Measurements from ENCODE around the gene SLC12A2.

The SLC12A2 gene

GRCh38 chr5:128174951-128175350, 91.4 kb downstream of the SLC12A2 start:
- no peak for DNase-seq

- no peak for DNase-seq
These were observed 108.8 kb downstream of the SLC12A2 start for GRCh38 chr5:128192368-128192767.

- no peak for DNase-seq
These were observed 110.3 kb downstream of the SLC12A2 start for GRCh38 chr5:128193665-128194390.

DNA sequence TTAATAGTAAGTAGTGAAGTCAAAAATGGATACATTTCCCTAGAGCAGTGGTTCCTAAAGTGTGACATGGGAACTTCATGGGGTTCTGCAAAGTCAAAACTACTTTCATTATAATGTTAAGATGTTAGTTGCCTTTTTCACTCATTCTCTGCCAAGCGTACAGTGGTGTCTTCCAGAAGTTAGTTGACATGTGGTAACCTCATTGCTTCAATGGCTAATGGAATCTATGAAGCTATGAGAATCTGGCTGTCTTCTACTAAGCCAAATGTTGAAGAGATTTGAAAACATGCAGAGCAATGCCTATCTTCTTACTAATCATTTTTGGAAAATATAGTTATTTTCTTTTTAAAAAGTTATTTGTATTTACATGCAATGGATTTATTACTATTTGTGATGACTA, 111.8 kb downstream of the SLC12A2 start:
- DNase-seq = no peak

DNA sequence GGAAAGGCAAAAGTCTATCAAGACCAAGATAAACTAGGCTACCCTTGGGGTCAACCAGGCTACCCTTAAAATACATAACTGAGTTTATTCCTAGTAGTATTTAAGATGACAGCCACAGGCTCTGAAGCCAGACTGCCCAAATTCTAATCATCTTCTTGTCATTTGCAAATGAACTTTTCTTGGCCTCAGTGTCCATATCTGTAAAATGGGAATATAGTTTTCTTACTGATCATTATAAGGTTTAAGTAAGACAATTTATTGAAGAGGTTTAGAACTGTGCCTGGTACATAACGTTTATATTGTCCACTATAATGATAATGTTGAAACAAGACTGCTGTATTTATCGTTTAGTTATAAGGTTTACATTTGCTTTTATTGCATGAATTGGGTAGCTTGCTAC, 112.5 kb downstream of the SLC12A2 start:
- no peak for DNase-seq

- no peak for DNase-seq
These were observed 113.2 kb downstream of the SLC12A2 start for GRCh38 chr5:128196791-128197190.

DNA sequence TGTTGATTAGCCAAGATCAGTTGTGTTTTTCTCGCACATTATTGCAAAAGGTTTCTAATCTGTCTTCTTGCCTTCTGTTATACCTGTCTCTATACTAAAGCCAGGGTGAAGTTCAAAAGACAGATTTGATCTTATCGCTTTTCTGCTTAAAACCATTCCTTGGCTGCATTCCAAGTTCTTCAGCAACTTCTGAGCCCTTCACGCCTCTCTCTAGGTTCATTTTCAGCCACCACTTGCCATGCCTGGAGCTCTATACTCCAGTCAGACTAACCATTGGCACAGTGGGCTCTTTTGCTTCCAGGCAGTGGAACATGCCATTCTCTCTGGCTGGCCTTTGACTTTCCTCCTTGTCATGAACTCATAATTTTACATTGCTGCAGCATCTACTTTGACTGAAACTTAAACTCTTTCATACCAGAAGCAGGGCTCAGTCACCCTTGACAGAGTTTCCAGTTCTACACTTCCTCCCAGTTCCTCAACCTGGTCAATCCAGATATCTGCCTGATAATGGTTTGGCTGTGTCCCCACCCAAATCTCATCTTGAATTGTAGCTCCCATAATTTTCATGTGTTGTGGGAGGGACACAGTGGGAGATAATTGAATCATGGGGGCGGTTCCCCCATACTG, 114.4 kb downstream of the SLC12A2 start:
- no peak for DNase-seq

- DNase-seq = no peak
These were observed 115.5 kb downstream of the SLC12A2 start for GRCh38 chr5:128199104-128199503.

DNA sequence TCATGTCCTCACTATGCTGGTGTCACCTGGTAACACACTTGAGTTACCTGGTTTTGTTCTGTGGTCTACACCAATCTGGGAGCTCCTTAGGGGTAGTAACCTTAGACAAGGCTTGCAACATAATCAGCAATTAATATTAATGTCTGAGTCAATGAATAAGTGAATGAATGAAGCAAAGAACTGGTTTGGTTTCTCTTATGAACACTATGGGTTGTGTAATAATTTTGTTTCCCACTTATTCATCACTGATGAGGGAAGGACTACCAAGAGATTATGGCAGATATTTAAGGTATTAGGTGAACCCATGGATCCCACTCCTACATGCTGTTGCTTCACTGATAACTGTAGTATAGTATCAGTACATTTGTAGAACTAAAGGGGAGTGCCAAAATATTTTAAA, 116.0 kb downstream of the SLC12A2 start:
- DNase-seq = no peak

GRCh38 chr5:128201065-128201926, 117.7 kb downstream of the SLC12A2 start:
- peak; percentile 52 to 65 for DNase-seq

GRCh38 chr5:128202320-128202719, 118.8 kb downstream of the SLC12A2 start:
- DNase-seq = no peak

DNA sequence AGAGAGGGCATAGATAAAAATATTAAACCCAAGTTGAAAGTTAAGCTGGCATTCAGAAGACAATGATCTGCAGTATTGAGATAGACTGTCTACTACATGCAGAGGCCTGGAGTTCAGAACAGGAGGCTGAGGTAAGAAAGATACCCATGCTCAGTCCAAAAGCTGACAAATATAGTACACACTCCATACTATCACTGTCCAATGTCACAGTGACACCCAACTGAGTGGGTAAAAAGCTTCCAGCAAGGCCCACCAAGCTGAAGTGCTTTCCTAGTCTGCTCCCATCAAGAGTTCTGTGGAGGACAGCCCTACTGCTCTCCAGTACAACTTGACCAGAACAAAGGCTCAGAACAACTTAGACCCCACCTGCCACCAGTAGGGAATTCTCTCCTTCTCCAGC, 124.9 kb downstream of the SLC12A2 start:
- no peak for DNase-seq

- DNase-seq = no peak
These were observed 128.7 kb downstream of the SLC12A2 start for GRCh38 chr5:128212191-128212806.

GRCh38 chr5:128213340-128213739, 129.8 kb downstream of the SLC12A2 start:
- peak; percentile 33 to 64 for DNase-seq

GRCh38 chr5:128213833-128214232, 130.3 kb downstream of the SLC12A2 start:
- DNase-seq = no peak

GRCh38 chr5:128216285-128216684, 132.7 kb downstream of the SLC12A2 start:
- no peak for DNase-seq

GRCh38 chr5:128216860-128217531, 133.4 kb downstream of the SLC12A2 start:
- DNase-seq = peak in 1 of 2 donors; percentile 28

- no peak for DNase-seq
These were observed 137.3 kb downstream of the SLC12A2 start for GRCh38 chr5:128220841-128221240.

DNA sequence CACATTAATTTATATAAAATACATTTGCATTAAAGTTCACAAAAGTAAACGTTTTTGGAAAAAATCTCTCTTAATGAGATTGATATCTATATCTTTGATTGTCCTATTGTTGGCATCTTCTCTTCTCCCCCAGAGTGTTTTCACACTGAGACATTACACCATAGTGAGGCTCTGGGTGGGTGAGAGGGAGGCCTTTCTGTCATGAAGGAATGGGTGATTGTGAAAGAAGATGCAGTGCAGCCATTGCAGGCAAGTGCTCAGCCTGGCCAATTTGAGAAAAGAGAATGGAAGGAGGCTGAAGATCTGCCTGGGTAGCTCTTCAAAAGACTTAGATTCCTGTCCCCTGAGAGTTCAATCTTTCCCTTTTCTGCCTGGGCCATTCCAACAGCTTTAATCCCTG, 140.8 kb downstream of the SLC12A2 start:
- DNase-seq = no peak

- DNase-seq = no peak
These were observed 141.9 kb downstream of the SLC12A2 start for GRCh38 chr5:128225245-128226030.

- DNase-seq = no peak
These were observed 144.4 kb downstream of the SLC12A2 start for GRCh38 chr5:128228008-128228407.

DNA sequence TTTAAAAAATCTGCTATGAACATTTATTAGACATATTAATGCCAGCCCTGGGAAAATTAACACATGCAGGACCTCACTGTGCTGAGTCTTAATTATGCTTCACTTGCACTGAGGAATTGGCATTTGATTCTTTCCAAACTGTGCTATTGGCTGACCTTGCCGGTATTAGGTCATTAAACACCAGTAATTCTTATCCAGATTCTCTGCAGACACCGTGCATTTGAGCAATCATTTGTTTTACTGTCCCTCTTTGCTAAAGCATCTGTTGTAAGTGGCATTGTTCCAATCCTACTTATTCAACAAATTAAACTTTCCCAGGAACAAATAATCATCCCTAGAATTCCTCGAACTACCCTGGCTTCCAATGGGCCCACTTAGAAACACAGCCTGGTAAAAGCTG, 145.0 kb downstream of the SLC12A2 start:
- DNase-seq = no peak
